ENCODE measurements around the gene CERKL. TPM values are rescaled to one million over a fixed set of nuclear protein-coding genes. Genes with fewer than 3 reads are reported as not detected.

CERKL gene
- total and polyA plus RNA-seq, 9 of the 15 experiments (the other 6 are each of a cell fraction or from before 2014, with no cell fraction given) = 0.04 to 0.08 TPM; not detected in 7

- no peaks in the 10 kb centered on the region for H3K4me1 ChIP-seq (replicated peaks in 1 of 2; ENCODE audit: control insufficient read depth in 2 of 2, insufficient read depth in 2 of 2, low read length in 2 of 2)
- intact Hi-C loops (cut with micrococcal nuclease) = no loop called here
- no peak for FAIRE-seq
- H3K36me3 ChIP-seq (ENCODE audit: control insufficient read depth, insufficient read depth, low read length) = no peaks in the 10 kb centered on the region
- ChIA-PET CTCF (ENCODE audit: low intra/inter-chr PET ratio) (no interaction called here), POLR2A (no interaction called here)
- no peaks in the 10 kb centered on the region for H3K9me3 ChIP-seq (replicated peaks; ENCODE audit: control insufficient read depth, insufficient read depth, low read depth, low read length)
- 0% methylated on average over 1 of the region's 1 CpG for WGBS (ENCODE audit: insufficient coverage, low coverage, missing lambda C conversion rate)
- DNase-seq (ENCODE audit: extremely low read depth in 1 of 4, low spot score in 3 of 4) = no peak
- H3K4me2 ChIP-seq (ENCODE audit: insufficient read depth, low read length) = no peak overlapping the region
- no peak for TF ChIP-seq NR0B1 (IDR thresholded peaks at IDR 0.05; ENCODE audit: partially characterized antibody)
- peak; percentile 43 for TF ChIP-seq MAFG (tag; conservative IDR thresholded peaks at IDR 0.05)
- TF ChIP-seq ZNF316 (IDR thresholded peaks at IDR 0.05) = peak; percentile 64
- H4K20me1 ChIP-seq (replicated peaks; ENCODE audit: control insufficient read depth, insufficient read depth, low read length) = no peaks in the 10 kb centered on the region
- BruUV-seq (replicated peaks) = no TSS peak
- no peak for ATAC-seq
- H3K79me2 ChIP-seq (ENCODE audit: control insufficient read depth, insufficient read depth, low read length) = no peaks in the 10 kb centered on the region
- H2AFZ ChIP-seq (ENCODE audit: low read depth, low read length) = no peak overlapping the region
- in situ Hi-C loops (cut with MboI) = no loop called here
- no peaks in the 10 kb centered on the region for H3K9me1 ChIP-seq (ENCODE audit: control insufficient read depth, insufficient read depth, low read length)
- no peak overlapping the region for H3K9ac ChIP-seq (ENCODE audit: insufficient read depth in 1 of 2, low read depth in 2 of 2, low read length in 2 of 2)
- H3K27me3 ChIP-seq (ENCODE audit: control insufficient read depth in 2 of 2, insufficient read depth in 2 of 2, low read length in 2 of 2) = no peaks in the 10 kb centered on the region
- H3K27ac ChIP-seq (ENCODE audit: extremely low read depth, low read depth, low read length) = no peak overlapping the region
- H3K4me3 ChIP-seq = no peak overlapping the region
Measured at GRCh38 chr2:181616715-181617114, 40.2 kb downstream of the CERKL start.

- CTCF ChIA-PET (ENCODE audit: low intra/inter-chr PET ratio) = interaction anchor here (0.6 kb wide), 1 partner anchor 71 kb away, joined by 4 read pairs; no protein-coding TSS in a partner anchor
- no peak for FAIRE-seq
- intact Hi-C loops (cut with micrococcal nuclease) = no loop called here
Measured at GRCh38 chr2:181614874-181615638, 41.8 kb downstream of the CERKL start.

More at GRCh38 chr2:181614874-181615638, 41.8 kb downstream of the CERKL start:
- DNase-seq (ENCODE audit: extremely low read depth in 1 of 4, low spot score in 3 of 4) (no peak), ATAC-seq (no peak)
- Histone ChIP-seq H3K79me2 (ENCODE audit: control insufficient read depth, insufficient read depth, low read length) (no peaks in the 10 kb centered on the region), H3K9ac (ENCODE audit: insufficient read depth in 1 of 2, low read depth in 2 of 2, low read length in 2 of 2) (no peak overlapping the region), H3K4me3 (no peak overlapping the region), H4K20me1 (replicated peaks; ENCODE audit: control insufficient read depth, insufficient read depth, low read length) (no peaks in the 10 kb centered on the region), H3K4me2 (ENCODE audit: insufficient read depth, low read length) (no peak overlapping the region), H3K36me3 (ENCODE audit: control insufficient read depth, insufficient read depth, low read length) (no peaks in the 10 kb centered on the region), H3K9me1 (ENCODE audit: control insufficient read depth, insufficient read depth, low read length) (no peaks in the 10 kb centered on the region), H3K9me3 (replicated peaks; ENCODE audit: control insufficient read depth, insufficient read depth, low read depth, low read length) (no peaks in the 10 kb centered on the region), H2AFZ (ENCODE audit: low read depth, low read length) (no peak overlapping the region), H3K27me3 (ENCODE audit: control insufficient read depth in 2 of 2, insufficient read depth in 2 of 2, low read length in 2 of 2) (no peaks in the 10 kb centered on the region), H3K4me1 (replicated peaks in 1 of 2; ENCODE audit: control insufficient read depth in 2 of 2, insufficient read depth in 2 of 2, low read length in 2 of 2) (no peaks in the 10 kb centered on the region), H3K27ac (ENCODE audit: extremely low read depth, low read depth, low read length) (no peak overlapping the region)
- POLR2A ChIA-PET = no interaction called here
- TF ChIP-seq HCFC1 (IDR thresholded peaks at IDR 0.05; ENCODE audit: low read depth, low read length) = no peak
- no peak for TF ChIP-seq ZNF561 (CRISPR knock-in tag; conservative IDR thresholded peaks at IDR 0.05)
- TF ChIP-seq ZNF121 (CRISPR knock-in tag; conservative IDR thresholded peaks at IDR 0.05) = no peak
- no peak for TF ChIP-seq RBM39 (optimal IDR thresholded peaks at IDR 0.05; ENCODE audit: low read depth, low read length)
- no peak for TF ChIP-seq NR2C2 (CRISPR knock-in tag; IDR thresholded peaks at IDR 0.05)
- no peak for TF ChIP-seq NR2C2 (tag; IDR thresholded peaks at IDR 0.05)
- TF ChIP-seq GATA2 (CRISPR knock-in tag; IDR thresholded peaks at IDR 0.05) = no peak
- no peak for TF ChIP-seq STAT5B (CRISPR knock-in tag; IDR thresholded peaks at IDR 0.05)
- no TSS peak for BruUV-seq (replicated peaks)
- in situ Hi-C loops (cut with MboI) = no loop called here
- WGBS (ENCODE audit: insufficient coverage, low coverage, missing lambda C conversion rate) = 2% methylated on average over 7 of the region's 7 CpGs

All from K562 (cell line).